Transverse colon (tissue), 4 donors: ENCODE data around the gene UBE2C. TPM values are rescaled to one million over a fixed set of nuclear protein-coding genes. Genes with fewer than 3 reads are reported as not detected.

ENCODE experiments used
- DNase-seq: peaks from one replicate; pipeline ENCODE4 v3.0.0-alpha.2; 2019
- H3K27ac ChIP-seq, 4 donors: fragments of 200-600 bp; sonication (generic); 2 replicates each; pipeline ENCODE4 v1.5.1; 2016 to 2018; ENCODE audit warnings: inconsistent platforms in 4 of 4
- H3K27me3 ChIP-seq: fragments of 200-600 bp; sonication (generic); 2 replicates; pipeline ENCODE4 v1.5.1; 2017; ENCODE audit warnings: inconsistent platforms
- H3K36me3 ChIP-seq, 4 donors: fragments of 200-600 bp; sonication (generic); 2 replicates each; pipeline ENCODE4 v1.5.1; 2017 to 2019; ENCODE audit warnings: inconsistent platforms in 4 of 4
- H3K4me1 ChIP-seq, 4 donors: fragments of 200-600 bp; sonication (generic); 2 replicates each; pipeline ENCODE4 v1.5.1; 2017 to 2020; ENCODE audit warnings: inconsistent platforms in 4 of 4
- H3K4me3 ChIP-seq, 4 donors: fragments of 200-600 bp; sonication (generic); 1 replicate in 1 of 4; 2 replicates in 3 of 4; pipeline versions ENCODE4 v1.5.1 to v1.6.1; 2017 to 2019; ENCODE audit warnings: inconsistent platforms in 4 of 4
- H3K9me3 ChIP-seq, 2 donors: fragments of 200-600 bp; sonication (generic); 2 replicates each; pipeline ENCODE4 v1.5.1; 2017 to 2019; ENCODE audit warnings: inconsistent platforms in 2 of 2
- EP300 ChIP-seq: sonication (generic); formaldehyde crosslinking; IDR thresholded peaks from one replicate; pipeline ENCODE4 v1.6.1; 2017; ENCODE audit warnings: antibody characterized with exemption, low read depth
- POLR2A ChIP-seq: fragments of 450-650 bp; IDR thresholded peaks from one replicate; pipeline ENCODE4 v1.6.1; 2016; ENCODE audit warnings: antibody characterized with exemption, mild to moderate bottlenecking, moderate library complexity
- POLR2AphosphoS5 ChIP-seq, 3 donors: sonication (generic); formaldehyde crosslinking; IDR thresholded peaks; one replicate each; pipeline ENCODE4 v1.6.1; 2016; ENCODE audit warnings: antibody characterized with exemption in 3 of 3
- WGBS, 2 donors: methylation state at CpG; one replicate each; pipeline ENCODE4 v1.1.5; 2018; ENCODE audit warnings: low coverage in 1 of 2; 5-methylcytosine and 5-hydroxymethylcytosine counted together
- in situ Hi-C, 4 donors: fragments of 200-750 bp; cut with MboI; loops; one replicate each; pipeline versions ENCODE4 v1.15.0 to v1.15.1; 2017; ENCODE audit warnings: low sequenced_read_pairs in 3 of 4, low pct_ligation_motif_present in 1 of 4, low pct_unique_long_range_greater_than_20kb in 1 of 4
- intact Hi-C: fragments of 100-400 bp; cut with DNase I; formaldehyde crosslinking; loops from one replicate; pipeline ENCODE4 v1.15.1; 2023; ENCODE audit warnings: low total_unique reads
- total RNA-seq, 4 donors: library from RNA; depleted of rRNA; stranded (reverse); fragments of >200 nt; gene quantifications; one replicate each; pipeline ENCODE4 v1.1.0, GENCODE V29; 2016
- TF ChIP-seq, protein P1 (sequence below), 5 experiments: fragments of 200-600 bp in 3 of 5; fragments of 450-650 bp in 2 of 5; sonication (generic) in 3 of 5; IDR thresholded peaks; 1 replicate in 2 of 5; 2 replicates in 3 of 5; pipeline ENCODE4 v1.5.1; 2016 to 2017; ENCODE audit warnings: antibody characterized with exemption in 5 of 5, inconsistent platforms in 3 of 5, mild to moderate bottlenecking in 2 of 5, moderate library complexity in 1 of 5

The UBE2C gene
- total RNA-seq, 4 donors from 2014 or later: 2.7 to 27.1 (median 6.9) TPM

DNA sequence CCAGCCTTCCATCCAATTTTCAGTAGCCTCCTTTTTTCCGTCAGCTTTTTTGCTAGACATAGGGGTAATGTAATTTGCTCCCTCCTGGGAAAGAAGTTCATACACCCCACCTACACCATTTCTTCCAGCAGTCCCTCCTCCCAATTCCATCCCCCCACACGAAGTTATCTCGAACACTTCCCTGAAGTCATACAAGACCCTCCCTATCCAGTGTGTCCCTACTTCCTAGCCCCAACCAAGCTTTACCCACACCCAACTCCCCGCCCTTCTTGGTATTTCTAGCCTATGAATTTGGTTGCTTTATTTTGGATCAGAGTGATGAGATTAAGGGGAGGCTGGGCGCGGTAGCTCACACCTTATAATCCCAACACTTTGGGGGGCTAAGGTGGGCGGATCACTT is 1.0 kb downstream of the UBE2C start:
- DNase-seq: no peak
- intact Hi-C loops: no loop called here
- in situ Hi-C loops: loop anchor here in 1 of 4 donors (25.0 kb wide), 1 partner anchor 149 kb away; the partner anchor contains the start of gene ZNF335
- 29 to 61% methylated on average over 4 to 7 of the region's 7 CpGs for WGBS, 2 donors
- H3K36me3 ChIP-seq: peaks cover 0 to 24% (median 8%) of the 10 kb centered on the region in 4 donors
- no peaks in the 10 kb centered on the region for H3K9me3 ChIP-seq
- H3K27me3 ChIP-seq: no peaks in the 10 kb centered on the region
- no peak overlapping the region for H3K27ac ChIP-seq
- H3K4me1 ChIP-seq: peaks cover 6 to 27% (median 19%) of the 10 kb centered on the region in 4 donors
- H3K4me3 ChIP-seq: peak overlapping the region in 2 of 4 donors; percentile 62 to 84
- TF ChIP-seq POLR2A (no peak), POLR2AphosphoS5 (IDR thresholded peaks at IDR 0.05) (no peak), EP300 (no peak)

DNA sequence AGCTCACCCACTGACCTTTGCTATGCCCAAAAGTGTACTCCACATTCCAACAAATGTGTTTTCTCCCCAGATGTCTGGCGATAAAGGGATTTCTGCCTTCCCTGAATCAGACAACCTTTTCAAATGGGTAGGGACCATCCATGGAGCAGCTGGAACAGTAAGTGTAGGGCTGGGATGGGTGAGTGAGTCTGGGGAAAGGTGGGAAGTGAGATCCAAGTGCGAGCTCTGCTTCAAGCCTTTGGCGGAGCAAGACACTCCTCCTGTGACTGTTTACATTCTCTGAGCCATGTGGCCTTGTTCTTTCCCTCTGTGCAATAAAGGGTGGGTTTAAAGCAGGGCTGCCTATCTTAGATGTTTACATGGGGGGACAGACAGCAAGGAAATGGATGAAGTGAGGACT is 1.9 kb downstream of the UBE2C start:
- no peak overlapping the region for H3K27ac ChIP-seq
- H3K4me3 ChIP-seq: no peak overlapping the region
- H3K9me3 ChIP-seq: no peaks in the 10 kb centered on the region
- TF ChIP-seq EP300 (no peak), POLR2AphosphoS5 (IDR thresholded peaks at IDR 0.05) (no peak), POLR2A (no peak)
- TF ChIP-seq, protein P1, sequence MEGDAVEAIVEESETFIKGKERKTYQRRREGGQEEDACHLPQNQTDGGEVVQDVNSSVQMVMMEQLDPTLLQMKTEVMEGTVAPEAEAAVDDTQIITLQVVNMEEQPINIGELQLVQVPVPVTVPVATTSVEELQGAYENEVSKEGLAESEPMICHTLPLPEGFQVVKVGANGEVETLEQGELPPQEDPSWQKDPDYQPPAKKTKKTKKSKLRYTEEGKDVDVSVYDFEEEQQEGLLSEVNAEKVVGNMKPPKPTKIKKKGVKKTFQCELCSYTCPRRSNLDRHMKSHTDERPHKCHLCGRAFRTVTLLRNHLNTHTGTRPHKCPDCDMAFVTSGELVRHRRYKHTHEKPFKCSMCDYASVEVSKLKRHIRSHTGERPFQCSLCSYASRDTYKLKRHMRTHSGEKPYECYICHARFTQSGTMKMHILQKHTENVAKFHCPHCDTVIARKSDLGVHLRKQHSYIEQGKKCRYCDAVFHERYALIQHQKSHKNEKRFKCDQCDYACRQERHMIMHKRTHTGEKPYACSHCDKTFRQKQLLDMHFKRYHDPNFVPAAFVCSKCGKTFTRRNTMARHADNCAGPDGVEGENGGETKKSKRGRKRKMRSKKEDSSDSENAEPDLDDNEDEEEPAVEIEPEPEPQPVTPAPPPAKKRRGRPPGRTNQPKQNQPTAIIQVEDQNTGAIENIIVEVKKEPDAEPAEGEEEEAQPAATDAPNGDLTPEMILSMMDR (IDR thresholded peaks at IDR 0.05): no peak
- peaks cover 6 to 27% (median 19%) of the 10 kb centered on the region in 4 donors for H3K4me1 ChIP-seq
- DNase-seq: no peak
- H3K36me3 ChIP-seq: peaks cover 0 to 18% (median 5%) of the 10 kb centered on the region in 4 donors
- H3K27me3 ChIP-seq: no peaks in the 10 kb centered on the region
- 81% methylated on average over 3 of the region's 3 CpGs; no CpG with 5 or more reads in 1 of the 2 donors for WGBS, 2 donors
- intact Hi-C loops (no loop called here), in situ Hi-C loops (loop anchor here in 1 of 4 donors (25.0 kb wide), 1 partner anchor 148 kb away; the partner anchor contains the start of gene ZNF335)

DNA sequence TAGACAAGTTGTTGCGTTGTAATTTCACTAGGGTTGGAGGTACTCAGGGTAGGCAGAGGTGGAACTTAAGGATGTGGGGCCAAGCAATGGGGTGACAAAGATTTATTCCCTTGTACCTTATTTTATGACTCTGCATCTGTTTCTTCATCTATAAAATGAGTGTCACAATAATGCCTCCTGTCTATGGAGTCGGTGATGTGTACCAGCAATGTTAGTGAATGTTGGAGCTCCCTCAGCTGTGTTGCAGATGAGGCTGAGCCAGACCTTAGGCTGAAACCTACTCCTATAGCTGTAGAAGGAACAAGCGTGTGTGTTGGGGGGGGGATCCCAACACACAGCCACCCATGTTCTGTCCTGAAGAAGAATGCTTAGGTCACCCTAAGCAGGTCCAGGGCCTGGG is 4.5 kb downstream of the UBE2C start:
- in situ Hi-C loops (loop anchor here in 1 of 4 donors (25.0 kb wide), 1 partner anchor 145 kb away; the partner anchor contains the start of gene ZNF335), intact Hi-C loops (no loop called here)
- Histone ChIP-seq H3K27me3 (no peaks in the 10 kb centered on the region), H3K9me3 (no peaks in the 10 kb centered on the region), H3K4me1 (peaks cover 6 to 26% (median 20%) of the 10 kb centered on the region in 4 donors), H3K4me3 (no peak overlapping the region), H3K36me3 (no peaks in the 10 kb centered on the region), H3K27ac (no peak overlapping the region)
- 84 to 90% methylated on average over 2 to 3 of the region's 3 CpGs for WGBS, 2 donors
- TF ChIP-seq, protein P1 (IDR thresholded peaks at IDR 0.05): no peak
- TF ChIP-seq POLR2A (no peak), POLR2AphosphoS5 (IDR thresholded peaks at IDR 0.05) (no peak), EP300 (no peak)
- no peak for DNase-seq

DNA sequence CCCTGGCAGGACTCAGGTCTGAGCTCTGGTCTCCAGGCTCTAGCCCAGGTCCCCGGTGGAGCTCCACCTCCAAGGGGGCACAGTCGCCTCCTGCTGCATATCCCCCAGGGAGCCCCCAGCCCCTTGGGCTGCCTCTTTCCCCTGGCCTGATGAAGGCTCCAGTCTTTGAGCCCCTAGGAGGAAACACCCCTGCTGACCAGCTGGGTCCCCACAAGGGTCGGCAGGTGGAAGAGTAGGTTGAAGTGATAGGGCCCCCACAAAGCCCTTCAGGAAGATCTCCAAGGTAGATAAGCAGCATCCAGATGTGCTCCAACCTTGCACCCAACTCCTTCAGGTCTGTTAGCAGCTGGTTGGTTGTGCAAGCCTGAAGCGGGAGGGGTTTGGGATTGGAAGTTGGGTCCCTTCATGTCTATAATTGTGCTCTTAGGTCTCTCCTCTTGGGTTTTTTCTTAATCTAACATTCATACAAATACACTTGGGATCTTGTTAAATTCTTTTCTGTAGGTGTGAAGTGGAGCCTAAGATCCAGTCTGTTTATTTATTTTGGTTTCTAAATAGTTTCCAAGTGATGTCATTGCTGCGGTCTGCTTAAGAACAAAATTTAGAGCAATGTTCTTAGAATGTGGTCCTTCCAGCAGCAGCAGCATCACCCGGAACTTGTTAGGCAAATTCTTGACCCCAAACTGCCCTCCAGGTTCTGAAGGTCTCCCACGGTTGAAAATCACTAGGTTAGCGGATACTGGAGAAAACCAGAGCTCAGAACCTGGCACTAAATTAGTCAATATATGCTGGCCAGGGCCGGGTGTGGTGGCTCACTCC is 5.1 kb downstream of the UBE2C start:
- intact Hi-C loops: no loop called here

More for the DNA sequence above, 5.1 kb downstream of the UBE2C start:
- in situ Hi-C loops: loop anchor here in 1 of 4 donors (25.0 kb wide), 1 partner anchor 145 kb away; the partner anchor contains the start of gene ZNF335
- H3K27me3 ChIP-seq: no peaks in the 10 kb centered on the region
- H3K4me3 ChIP-seq: no peak overlapping the region
- WGBS, 2 donors: 53 to 81% methylated on average over 6 to 8 of the region's 9 CpGs
- peaks cover 6 to 28% (median 22%) of the 10 kb centered on the region in 4 donors for H3K4me1 ChIP-seq
- no peaks in the 10 kb centered on the region for H3K36me3 ChIP-seq
- no peak for DNase-seq
- no peak for TF ChIP-seq EP300
- TF ChIP-seq POLR2AphosphoS5 (IDR thresholded peaks at IDR 0.05): no peak
- no peak for TF ChIP-seq POLR2A
- TF ChIP-seq, protein P1 (IDR thresholded peaks at IDR 0.05): no peak
- H3K9me3 ChIP-seq: no peaks in the 10 kb centered on the region
- H3K27ac ChIP-seq: no peak overlapping the region
